ENCODE results near the gene BBOX1.

Gene BBOX1

GRCh38 chr11:27025957-27026733 lies 14.5 kb upstream of the BBOX1 start:
- no peak for DNase-seq

- no peak for DNase-seq
These were observed 12.1 kb upstream of the BBOX1 start for GRCh38 chr11:27028561-27028965.

GRCh38 chr11:27029966-27030365 lies 10.6 kb upstream of the BBOX1 start:
- no peak for DNase-seq

GRCh38 chr11:27031754-27032153 lies 8.9 kb upstream of the BBOX1 start:
- DNase-seq, result no peak

- DNase-seq, result no peak
These were observed 742 bp upstream of the BBOX1 start for GRCh38 chr11:27039873-27040272.

GRCh38 chr11:27041141-27041899 lies 705 bp downstream of the BBOX1 start:
- DNase-seq, result no peak

GRCh38 chr11:27046956-27047355 lies 6.3 kb downstream of the BBOX1 start:
- DNase-seq, result no peak

- peak; percentile 84 for DNase-seq
These were observed 12.1 kb downstream of the BBOX1 start for GRCh38 chr11:27052668-27053067.

GRCh38 chr11:27055065-27055682 lies 14.6 kb downstream of the BBOX1 start:
- no peak for DNase-seq

GRCh38 chr11:27057091-27057780 lies 16.6 kb downstream of the BBOX1 start:
- no peak for DNase-seq

- no peak for DNase-seq
These were observed 17.8 kb downstream of the BBOX1 start for GRCh38 chr11:27058456-27058855.

GRCh38 chr11:27059431-27059830 lies 18.8 kb downstream of the BBOX1 start:
- DNase-seq, result no peak

- no peak for DNase-seq
These were observed 20.3 kb downstream of the BBOX1 start for GRCh38 chr11:27060816-27061460.

- DNase-seq, result no peak
These were observed 20.8 kb downstream of the BBOX1 start for GRCh38 chr11:27061461-27061821.

GRCh38 chr11:27064086-27064485 lies 23.5 kb downstream of the BBOX1 start:
- no peak for DNase-seq

GRCh38 chr11:27075192-27075591 lies 34.6 kb downstream of the BBOX1 start:
- no peak for DNase-seq

GRCh38 chr11:27075655-27076054 lies 35.0 kb downstream of the BBOX1 start:
- DNase-seq, result no peak

- DNase-seq, result no peak
These were observed 35.5 kb downstream of the BBOX1 start for GRCh38 chr11:27076121-27076589.

- no peak for DNase-seq
These were observed 40.4 kb downstream of the BBOX1 start for GRCh38 chr11:27081056-27081455.

GRCh38 chr11:27083241-27083640 lies 42.6 kb downstream of the BBOX1 start:
- no peak for DNase-seq

GRCh38 chr11:27083782-27084181 lies 43.2 kb downstream of the BBOX1 start:
- no peak for DNase-seq

- no peak for DNase-seq
These were observed 43.9 kb downstream of the BBOX1 start for GRCh38 chr11:27084518-27084917.

GRCh38 chr11:27085111-27085510 lies 44.5 kb downstream of the BBOX1 start:
- no peak for DNase-seq
